Keratinocyte (primary cell): ENCODE data around the gene TRAPPC6A.

Experiments
- CTCF ChIP-seq, 3 experiments: IDR thresholded peaks in 1 of 3; conservative IDR thresholded peaks in 1 of 3; optimal IDR thresholded peaks in 1 of 3; 2 replicates in 2 of 3; 3 replicates in 1 of 3; pipeline versions ENCODE3 to v1.5.1; 2011; ENCODE audit warnings: low read length in 3 of 3, mild to moderate bottlenecking in 3 of 3, moderate library complexity in 2 of 3, control low read depth in 1 of 3, inconsistent platforms in 1 of 3; ENCODE audit not compliant: insufficient read depth in 2 of 3; ENCODE audit errors: extremely low read depth in 1 of 3
- EZH2 ChIP-seq: IDR thresholded peaks from one replicate; pipeline ENCODE4 v1.6.1; 2012; ENCODE audit warnings: inconsistent platforms, mild to moderate bottlenecking, low read length, moderate library complexity

GRCh38 chr19:45119582-45119981 lies 58.5 kb downstream of the TRAPPC6A start:
- TF ChIP-seq CTCF (optimal IDR thresholded peaks at IDR 0.05 in 1 of 3, IDR thresholded peaks at IDR 0.05 in 1 of 3, conservative IDR thresholded peaks at IDR 0.05 in 1 of 3; ENCODE audit: extremely low read depth in 1 of 3, insufficient read depth in 2 of 3, low read length in 3 of 3) (no peak), EZH2 (no peak)
